ENCODE data around the gene KRTAP5-6.
"Not testable (repeated sequence)": the region's sequence is repeated elsewhere in the genome, so short reads cannot be mapped to it uniquely, and the experiment has no call there.

Gene KRTAP5-6

GRCh38 chr11:1661454-1662269, 35.3 kb upstream of the KRTAP5-6 start:
- DNase-seq = not testable (repeated sequence)

GRCh38 chr11:1662699-1663283, 34.2 kb upstream of the KRTAP5-6 start:
- DNase-seq = not testable (repeated sequence)

- DNase-seq = no peak
These were observed 31.7 kb upstream of the KRTAP5-6 start for GRCh38 chr11:1665313-1665712.

GRCh38 chr11:1667121-1667850, 29.7 kb upstream of the KRTAP5-6 start:
- DNase-seq = no peak

- no peak for DNase-seq
These were observed 29.1 kb upstream of the KRTAP5-6 start for GRCh38 chr11:1667906-1668305.

- no peak for DNase-seq
These were observed 28.0 kb upstream of the KRTAP5-6 start for GRCh38 chr11:1668911-1669473.

GRCh38 chr11:1669546-1670218, 27.3 kb upstream of the KRTAP5-6 start:
- DNase-seq = no peak

- not testable (repeated sequence) for DNase-seq
These were observed 26.5 kb upstream of the KRTAP5-6 start for GRCh38 chr11:1670457-1670856.

- DNase-seq = no peak
These were observed 26.1 kb upstream of the KRTAP5-6 start for GRCh38 chr11:1670905-1671371.

GRCh38 chr11:1671658-1672057, 25.3 kb upstream of the KRTAP5-6 start:
- no peak for DNase-seq

- DNase-seq = no peak
These were observed 24.2 kb upstream of the KRTAP5-6 start for GRCh38 chr11:1672613-1673350.

- DNase-seq = no peak
These were observed 23.4 kb upstream of the KRTAP5-6 start for GRCh38 chr11:1673446-1674172.

- DNase-seq = no peak
These were observed 22.5 kb upstream of the KRTAP5-6 start for GRCh38 chr11:1674173-1675131.

GRCh38 chr11:1675536-1676228, 21.3 kb upstream of the KRTAP5-6 start:
- no peak for DNase-seq

GRCh38 chr11:1676229-1676740, 20.7 kb upstream of the KRTAP5-6 start:
- DNase-seq = no peak

- no peak for DNase-seq
These were observed 17.1 kb upstream of the KRTAP5-6 start for GRCh38 chr11:1679881-1680280.

- no peak for DNase-seq
These were observed 14.6 kb upstream of the KRTAP5-6 start for GRCh38 chr11:1682225-1682905.

- not testable (repeated sequence) for DNase-seq
These were observed 13.8 kb upstream of the KRTAP5-6 start for GRCh38 chr11:1683216-1683615.

Measured in Kasumi-1 (cell line).